HepG2 (cell line): ENCODE results near the gene COMMD1. TPM values are rescaled to one million over a fixed set of nuclear protein-coding genes. Genes with fewer than 3 reads are reported as not detected.

Experiments
- HMGA1 ChIP-seq: sonication (generic); formaldehyde crosslinking; conservative IDR thresholded peaks from 2 replicates; pipeline ENCODE4 v1.4.0; 2020; ENCODE audit warnings: missing genetic modification reagents
- KDM4B ChIP-seq: sonication (generic); formaldehyde crosslinking; IDR thresholded peaks from 2 replicates; pipeline ENCODE4 v1.4.0; 2020; ENCODE audit warnings: missing genetic modification reagents
- KIAA2018 ChIP-seq: sonication (generic); formaldehyde crosslinking; IDR thresholded peaks from 2 replicates; pipeline ENCODE4 v1.5.0; 2020; ENCODE audit warnings: mild to moderate bottlenecking, missing genetic modification reagents, borderline replicate concordance
- LRRFIP1 ChIP-seq: sonication (generic); formaldehyde crosslinking; conservative IDR thresholded peaks from 2 replicates; pipeline ENCODE4 v1.4.0; 2020; ENCODE audit warnings: missing genetic modification reagents
- MATR3 ChIP-seq: sonication (generic); formaldehyde crosslinking; IDR thresholded peaks from 2 replicates; pipeline ENCODE4 v1.4.0; 2020; ENCODE audit warnings: missing genetic modification reagents
- SIX4 ChIP-seq: sonication (generic); formaldehyde crosslinking; IDR thresholded peaks from 2 replicates; pipeline ENCODE4 v1.4.0; 2020; ENCODE audit warnings: missing genetic modification reagents
- SUZ12 ChIP-seq: fragments of 150-350 bp; IDR thresholded peaks from 2 replicates; pipeline ENCODE4 v1.6.1; 2014; ENCODE audit warnings: low read depth, low read length
- ZFP1 ChIP-seq: IDR thresholded peaks from 2 replicates; pipeline ENCODE4 v1.6.1; 2016
- ZNF282 ChIP-seq: fragments of 450-650 bp; IDR thresholded peaks from 2 replicates; pipeline ENCODE4 v1.6.1; 2018; ENCODE audit not compliant: partially characterized antibody
- ZNF326 ChIP-seq: sonication (generic); formaldehyde crosslinking; IDR thresholded peaks from 2 replicates; pipeline ENCODE4 v1.4.0; 2020; ENCODE audit warnings: missing genetic modification reagents, borderline replicate concordance
- ZSCAN30 ChIP-seq: sonication (generic); formaldehyde crosslinking; IDR thresholded peaks from 2 replicates; pipeline ENCODE4 v1.5.0; 2020; ENCODE audit warnings: mild to moderate bottlenecking, missing genetic modification reagents
- polyA plus RNA-seq, 8 experiments: library from polyadenylated mRNA; depleted of rRNA in 3 of 8; stranded (reverse) in 7 of 8; unstranded in 1 of 8; fragments of >200 nt; fragmentation: Illumina TruSeq in 4 of 8; extraction: Trizol in 4 of 8; gene quantifications; 2 replicates each; pipeline versions ENCODE4 v1.2.1 to v1.2.3, GENCODE V29; 2011 to 2016; ENCODE audit warnings: low read depth in 4 of 8, missing spikeins in 1 of 8, mixed read lengths in 1 of 8; ENCODE audit not compliant: insufficient read depth in 1 of 8
- total RNA-seq, 5 experiments: library from RNA; depleted of rRNA; stranded (reverse); fragments of >200 nt; fragmentation: Illumina TruSeq; extraction: Trizol; gene quantifications; 2 replicates each; pipeline ENCODE4 v1.2.3, GENCODE V29; 2016; ENCODE audit warnings: low read depth in 1 of 5
- TF ChIP-seq, protein P1 (sequence below): sonication (generic); formaldehyde crosslinking; IDR thresholded peaks from 2 replicates; pipeline ENCODE4 v1.4.0; 2020; ENCODE audit warnings: missing genetic modification reagents, borderline replicate concordance
- TF ChIP-seq, protein P2 (sequence below): IDR thresholded peaks from 2 replicates; pipeline ENCODE4 v1.6.1; 2016; ENCODE audit warnings: missing genetic modification reagents, missing compliant biosample characterization

The COMMD1 gene
- total and polyA plus RNA-seq, 2 of the 13 experiments (the other 11 are each of a cell fraction or from before 2014, with no cell fraction given): 25.7 to 105 TPM

- TF ChIP-seq LRRFIP1 (CRISPR knock-in tag): no peak
- TF ChIP-seq, protein P1, sequence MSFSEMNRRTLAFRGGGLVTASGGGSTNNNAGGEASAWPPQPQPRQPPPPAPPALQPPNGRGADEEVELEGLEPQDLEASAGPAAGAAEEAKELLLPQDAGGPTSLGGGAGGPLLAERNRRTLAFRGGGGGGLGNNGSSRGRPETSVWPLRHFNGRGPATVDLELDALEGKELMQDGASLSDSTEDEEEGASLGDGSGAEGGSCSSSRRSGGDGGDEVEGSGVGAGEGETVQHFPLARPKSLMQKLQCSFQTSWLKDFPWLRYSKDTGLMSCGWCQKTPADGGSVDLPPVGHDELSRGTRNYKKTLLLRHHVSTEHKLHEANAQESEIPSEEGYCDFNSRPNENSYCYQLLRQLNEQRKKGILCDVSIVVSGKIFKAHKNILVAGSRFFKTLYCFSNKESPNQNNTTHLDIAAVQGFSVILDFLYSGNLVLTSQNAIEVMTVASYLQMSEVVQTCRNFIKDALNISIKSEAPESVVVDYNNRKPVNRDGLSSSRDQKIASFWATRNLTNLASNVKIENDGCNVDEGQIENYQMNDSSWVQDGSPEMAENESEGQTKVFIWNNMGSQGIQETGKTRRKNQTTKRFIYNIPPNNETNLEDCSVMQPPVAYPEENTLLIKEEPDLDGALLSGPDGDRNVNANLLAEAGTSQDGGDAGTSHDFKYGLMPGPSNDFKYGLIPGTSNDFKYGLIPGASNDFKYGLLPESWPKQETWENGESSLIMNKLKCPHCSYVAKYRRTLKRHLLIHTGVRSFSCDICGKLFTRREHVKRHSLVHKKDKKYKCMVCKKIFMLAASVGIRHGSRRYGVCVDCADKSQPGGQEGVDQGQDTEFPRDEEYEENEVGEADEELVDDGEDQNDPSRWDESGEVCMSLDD (CRISPR knock-in tag): no peak
- TF ChIP-seq HMGA1 (CRISPR knock-in tag): no peak
- TF ChIP-seq MATR3 (CRISPR knock-in tag): no peak
- TF ChIP-seq, protein P2, sequence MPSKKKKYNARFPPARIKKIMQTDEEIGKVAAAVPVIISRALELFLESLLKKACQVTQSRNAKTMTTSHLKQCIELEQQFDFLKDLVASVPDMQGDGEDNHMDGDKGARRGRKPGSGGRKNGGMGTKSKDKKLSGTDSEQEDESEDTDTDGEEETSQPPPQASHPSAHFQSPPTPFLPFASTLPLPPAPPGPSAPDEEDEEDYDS (CRISPR knock-in tag): peak; percentile 95
- peak; percentile 55 for TF ChIP-seq KDM4B
- no peak for TF ChIP-seq ZNF282
- peak; percentile 53; the same call in 1 of the 2 replicates for TF ChIP-seq SIX4
- no peak for TF ChIP-seq SUZ12
- TF ChIP-seq ZNF326: no peak
- peak; percentile 90; the same call in 1 of the 2 replicates for TF ChIP-seq KIAA2018
- TF ChIP-seq ZSCAN30 (CRISPR knock-in tag): peak; percentile 80; the same call in 1 of the 2 replicates
- TF ChIP-seq ZFP1 (CRISPR knock-in tag): peak; percentile 70; the same call in 1 of the 2 replicates
These were observed at the start of gene COMMD1 (continued) for GRCh38 chr2:61905372-61906185.
